G401 (cell line): ENCODE measurements around the gene GALNTL6. TPM values are rescaled to one million over a fixed set of nuclear protein-coding genes. Genes with fewer than 3 reads are reported as not detected.
"Not testable (repeated sequence)": the region's sequence is repeated elsewhere in the genome, so short reads cannot be mapped to it uniquely, and the experiment has no call there.

Experiments used
- DNase-seq: peaks from one replicate; pipeline ENCODE4 v3.0.0-alpha.2; 2015; ENCODE audit warnings: low spot score
- in situ Hi-C: cut with HindIII; loops from 2 replicates; pipeline ENCODE4 v1.10.0; 2016; ENCODE audit warnings: low sequenced_read_pairs, mixed read lengths
- total RNA-seq: library from RNA; depleted of rRNA; stranded (reverse); fragments of >200 nt; shearing (Covaris generic); gene quantifications from 2 replicates; pipeline ENCODE4 v1.2.3, GENCODE V29; 2014

The GALNTL6 gene
- total RNA-seq, 1 experiment from 2014 or later: not detected

DNA sequence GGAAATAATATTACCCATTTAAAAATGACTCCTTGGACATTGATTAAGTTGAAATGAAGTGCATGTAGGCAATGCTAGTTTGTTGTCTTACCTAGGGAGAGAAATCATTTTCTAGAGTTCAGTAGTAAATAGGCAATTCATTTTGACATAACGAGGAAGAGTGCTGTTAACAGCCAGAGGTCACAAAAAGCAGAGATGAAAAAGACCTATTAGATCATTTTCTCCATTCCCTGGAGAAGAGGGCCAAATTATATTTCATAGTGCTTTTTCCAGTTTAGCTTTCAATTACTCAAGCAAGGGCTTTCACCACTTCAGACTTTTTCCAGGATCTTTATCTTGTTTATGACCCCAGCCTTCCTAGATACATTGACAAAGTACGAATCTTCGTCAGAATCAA is 981.1 kb downstream of the GALNTL6 start:
- DNase-seq: no peak
- in situ Hi-C loops: no loop called here

DNA sequence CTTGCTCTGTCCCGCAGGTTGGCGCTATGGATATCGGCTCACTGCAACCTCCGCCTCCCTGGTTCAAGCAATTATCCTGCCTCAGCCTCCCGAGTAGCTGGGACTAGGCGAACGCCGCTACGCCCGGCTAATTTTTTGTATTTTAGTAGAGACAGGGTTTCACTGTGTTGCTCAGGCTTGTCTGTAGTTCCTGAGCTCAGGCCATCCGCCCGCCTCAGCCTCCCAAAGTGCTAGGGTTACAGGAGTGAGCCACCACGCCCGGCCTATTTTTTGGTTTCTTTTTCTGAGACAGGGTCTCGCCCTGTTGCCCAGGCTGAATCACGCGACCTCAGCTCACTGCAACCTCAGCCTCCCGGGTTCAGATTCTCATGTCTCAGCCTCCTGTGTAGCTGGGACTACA is 984.1 kb downstream of the GALNTL6 start:
- in situ Hi-C loops, DNase-seq: not testable (repeated sequence)

DNA sequence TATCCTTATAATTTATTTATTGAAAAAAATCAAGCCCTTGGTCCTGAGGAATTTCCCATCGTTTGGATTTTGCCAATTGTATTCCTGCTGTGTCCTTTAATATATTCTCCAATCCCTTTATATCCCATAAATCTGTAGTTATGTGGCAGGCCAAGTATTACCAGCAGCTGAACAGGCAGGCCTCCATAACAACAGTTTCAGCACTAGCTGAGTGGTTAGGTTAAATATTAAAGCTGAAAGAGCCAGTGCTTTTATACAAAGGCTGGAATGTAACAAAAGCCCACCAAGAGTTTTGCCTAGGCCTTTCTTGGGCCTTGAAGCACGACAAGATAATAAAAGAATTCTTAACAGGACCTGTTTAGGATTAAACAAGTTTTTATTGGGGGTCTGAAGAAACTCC is 988.8 kb downstream of the GALNTL6 start:
- in situ Hi-C loops: no loop called here
- DNase-seq: no peak

DNA sequence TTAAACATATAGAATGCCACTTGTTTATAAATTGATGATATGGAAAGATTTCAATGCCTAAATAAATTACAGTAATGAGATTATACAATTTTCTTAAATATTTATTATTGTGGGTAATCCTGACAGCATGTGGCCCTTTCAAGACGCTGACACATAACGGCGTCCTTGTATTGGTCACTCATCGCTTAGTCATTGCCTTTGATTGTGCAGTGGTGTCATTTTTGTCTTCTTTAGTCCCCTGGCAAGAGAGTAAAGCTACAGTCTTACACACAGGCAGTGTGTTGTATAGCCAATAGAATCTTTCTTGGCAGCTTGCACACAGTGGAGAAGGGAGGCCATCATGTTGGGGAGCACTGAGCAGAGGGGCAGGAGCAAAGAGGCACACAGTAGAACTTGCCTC is 993.6 kb downstream of the GALNTL6 start:
- in situ Hi-C loops: no loop called here
- DNase-seq: no peak

DNA sequence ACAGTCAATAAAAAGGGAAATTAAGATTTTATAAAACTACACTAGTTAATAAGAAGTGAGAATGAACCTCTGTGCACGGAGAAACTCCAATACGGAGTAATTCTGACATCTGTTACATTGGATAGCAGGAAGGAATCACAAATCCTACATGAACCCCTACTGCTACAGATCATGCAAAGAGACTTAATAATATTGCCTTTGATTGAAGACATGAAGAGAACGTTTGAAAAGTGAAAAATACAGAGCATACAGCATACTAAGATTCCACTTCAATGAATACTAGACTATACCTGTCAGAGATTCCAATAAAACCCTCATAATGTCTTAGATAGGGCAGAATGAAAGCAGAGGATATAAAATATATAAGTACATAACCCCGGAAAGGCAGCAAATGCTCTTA is 995.0 kb downstream of the GALNTL6 start:
- no peak for DNase-seq
- in situ Hi-C loops: no loop called here

DNA sequence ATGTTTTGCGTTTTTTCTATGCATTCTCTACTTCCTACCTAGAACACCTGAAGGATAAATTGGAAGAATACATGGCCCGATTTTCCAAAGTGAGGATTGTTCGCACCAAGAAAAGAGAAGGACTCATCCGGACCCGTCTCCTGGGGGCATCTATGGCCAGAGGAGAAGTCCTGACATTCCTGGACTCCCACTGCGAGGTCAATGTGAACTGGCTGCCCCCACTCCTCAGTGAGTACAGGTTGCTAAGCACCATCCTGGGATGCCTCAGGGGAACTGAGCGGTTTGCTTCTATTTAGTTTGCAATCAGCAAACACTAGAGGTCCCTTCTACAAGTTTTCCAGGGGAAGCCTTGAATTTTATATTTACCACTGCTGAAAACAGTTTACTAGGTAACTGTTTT is 996.1 kb downstream of the GALNTL6 start:
- no peak for DNase-seq
- in situ Hi-C loops: no loop called here

DNA sequence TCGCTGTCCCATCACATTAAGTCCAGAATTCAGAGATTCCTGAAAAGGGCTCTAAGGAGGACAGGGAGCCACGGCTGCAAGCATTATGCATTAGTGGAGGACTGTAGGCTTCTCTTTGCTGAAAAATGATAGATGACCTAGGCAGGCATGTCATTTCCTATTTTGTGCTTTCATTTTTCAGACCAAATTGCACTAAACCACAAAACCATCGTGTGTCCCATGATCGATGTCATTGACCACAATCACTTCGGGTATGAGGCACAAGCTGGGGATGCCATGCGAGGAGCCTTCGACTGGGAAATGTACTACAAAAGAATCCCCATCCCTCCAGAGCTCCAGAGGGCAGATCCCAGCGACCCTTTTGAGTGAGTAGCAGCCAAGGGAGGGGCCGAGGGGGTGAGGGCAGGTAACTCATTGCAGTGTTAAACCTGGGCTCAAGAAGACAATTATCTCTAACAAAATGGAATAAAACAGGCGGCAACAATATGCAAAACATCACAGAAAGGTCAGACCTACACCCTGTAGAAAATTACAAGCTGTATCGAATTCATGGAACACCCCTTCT is 1000.2 kb downstream of the GALNTL6 start:
- in situ Hi-C loops: no loop called here
- DNase-seq: no peak

DNA sequence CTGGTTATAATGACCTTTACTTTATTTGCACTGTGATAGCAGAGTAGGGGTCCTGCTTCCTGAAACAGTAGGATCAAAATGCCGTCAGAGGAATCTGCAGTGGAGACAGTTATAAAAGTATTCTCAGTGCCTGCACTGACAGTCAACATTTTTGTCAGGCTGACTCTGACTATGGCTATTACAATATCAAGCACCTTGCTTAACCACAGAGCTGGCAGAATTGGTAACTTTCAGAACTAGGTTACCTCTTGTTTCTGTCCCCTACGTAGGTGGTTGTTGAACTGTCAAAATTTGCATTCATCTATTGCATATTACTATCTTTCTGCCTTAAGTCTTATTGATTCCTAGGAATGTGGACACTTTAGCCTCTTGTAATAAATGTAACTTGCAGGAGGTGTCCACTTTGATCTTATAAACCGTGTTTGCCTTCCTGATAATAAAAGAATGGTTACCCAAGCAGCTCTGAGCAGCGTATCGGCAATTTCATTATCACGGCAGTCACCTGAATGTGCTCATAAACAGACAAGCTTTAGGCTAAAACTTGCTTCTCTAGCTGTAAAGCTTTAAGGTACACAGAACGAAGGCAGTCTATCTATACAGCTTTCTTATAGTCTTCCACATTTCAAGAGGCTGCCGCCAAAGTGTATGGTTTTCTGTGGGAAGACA is 1002.4 kb downstream of the GALNTL6 start:
- in situ Hi-C loops: no loop called here
- no peak for DNase-seq

DNA sequence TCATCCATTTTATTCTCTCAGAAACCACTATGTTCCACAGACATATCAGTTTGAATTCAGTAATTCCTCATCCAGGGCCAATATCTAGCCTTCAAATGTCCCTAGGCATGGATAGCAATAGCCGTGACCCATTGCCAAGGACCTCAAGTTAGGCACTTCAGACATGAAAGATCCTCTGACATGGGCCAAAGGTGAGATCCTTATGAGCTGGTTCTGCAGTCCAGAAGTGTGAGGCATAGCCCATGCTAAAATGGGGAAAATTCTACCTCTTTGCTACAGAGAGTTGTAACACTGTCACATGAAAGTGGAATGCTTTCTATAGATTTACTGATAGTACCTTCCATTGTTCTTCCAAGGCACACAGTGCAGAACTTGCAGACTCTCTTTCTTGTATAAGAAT is 1005.7 kb downstream of the GALNTL6 start:
- DNase-seq: no peak
- in situ Hi-C loops: no loop called here

DNA sequence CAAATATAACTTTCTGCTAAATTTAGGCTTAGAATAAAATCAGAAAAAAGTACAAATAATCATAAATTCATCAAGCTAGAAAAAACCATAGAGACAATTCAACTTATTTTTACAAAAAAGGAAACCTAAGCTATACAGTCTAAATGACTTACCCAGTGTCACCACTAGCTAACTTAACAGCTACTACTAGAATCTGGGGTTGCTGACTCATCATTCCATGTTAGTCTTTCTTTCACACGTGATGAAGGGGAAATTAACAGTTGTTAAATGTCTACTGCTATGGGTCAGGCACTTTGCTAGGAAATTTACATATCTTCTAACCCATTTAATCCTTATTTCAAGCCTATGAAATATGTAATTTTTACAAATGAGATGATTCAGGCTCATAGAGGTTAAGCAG is 1006.1 kb downstream of the GALNTL6 start:
- in situ Hi-C loops: no loop called here

DNA sequence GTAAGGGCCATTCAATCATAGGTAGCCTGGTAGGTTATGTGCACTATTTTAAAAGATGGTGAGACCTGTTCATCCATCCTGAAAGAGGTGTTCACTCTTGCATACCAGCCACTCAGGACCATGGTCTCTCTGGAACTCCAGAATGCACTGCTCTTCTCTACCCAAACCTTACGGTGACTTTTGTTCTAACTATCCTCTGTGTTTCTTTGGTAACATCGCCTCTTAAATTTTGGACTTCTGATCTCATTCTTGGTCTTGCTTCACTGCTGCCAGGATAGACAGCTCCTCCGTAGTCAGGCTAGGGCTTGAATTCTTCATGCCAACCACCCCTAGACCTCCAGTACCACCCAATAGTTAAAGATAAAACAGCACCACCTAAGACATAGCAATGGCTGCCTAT is 1009.1 kb downstream of the GALNTL6 start:
- in situ Hi-C loops: no loop called here
- DNase-seq: no peak

More for the DNA sequence above, 1006.1 kb downstream of the GALNTL6 start:
- no peak for DNase-seq

DNA sequence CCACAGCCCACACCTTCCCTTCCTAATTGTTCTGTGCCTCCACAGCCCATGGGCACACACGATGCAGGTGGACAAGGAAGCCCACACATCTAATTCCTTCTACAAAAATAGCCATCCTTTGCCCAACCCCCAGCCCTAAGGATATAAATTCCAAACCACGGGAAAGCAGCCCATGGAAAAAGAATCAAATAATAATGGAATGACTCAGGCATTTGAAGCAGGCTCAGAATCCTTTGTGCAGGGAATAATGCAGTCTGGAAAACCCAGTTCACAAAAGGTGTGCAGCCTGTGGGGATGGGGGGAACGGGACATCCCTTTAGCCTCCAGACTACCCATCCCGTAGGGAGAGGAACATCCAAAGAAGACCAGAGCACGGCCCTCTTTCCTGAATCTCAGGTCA is 1013.1 kb downstream of the GALNTL6 start:
- in situ Hi-C loops: no loop called here
- DNase-seq: no peak

DNA sequence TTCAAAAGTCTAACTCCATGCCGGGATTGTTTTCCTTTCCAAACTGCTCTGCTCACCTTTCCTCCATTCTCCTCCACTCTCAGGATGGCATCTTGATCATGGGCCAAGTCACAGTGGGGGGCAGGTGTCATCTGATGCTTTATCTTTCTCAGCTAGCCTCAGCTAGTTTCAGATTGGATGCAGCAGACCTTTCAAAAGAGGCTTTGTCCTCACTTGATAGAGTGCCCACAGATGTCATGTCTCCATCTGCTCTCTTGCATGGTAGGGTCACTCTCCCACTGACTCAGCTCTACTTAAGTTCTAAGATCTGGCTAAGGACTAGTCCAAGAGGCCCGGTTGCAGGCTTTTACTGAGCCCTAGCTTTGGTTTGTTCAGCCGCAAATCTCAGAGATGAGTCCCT is 1013.7 kb downstream of the GALNTL6 start:
- in situ Hi-C loops: no loop called here
- no peak for DNase-seq

DNA sequence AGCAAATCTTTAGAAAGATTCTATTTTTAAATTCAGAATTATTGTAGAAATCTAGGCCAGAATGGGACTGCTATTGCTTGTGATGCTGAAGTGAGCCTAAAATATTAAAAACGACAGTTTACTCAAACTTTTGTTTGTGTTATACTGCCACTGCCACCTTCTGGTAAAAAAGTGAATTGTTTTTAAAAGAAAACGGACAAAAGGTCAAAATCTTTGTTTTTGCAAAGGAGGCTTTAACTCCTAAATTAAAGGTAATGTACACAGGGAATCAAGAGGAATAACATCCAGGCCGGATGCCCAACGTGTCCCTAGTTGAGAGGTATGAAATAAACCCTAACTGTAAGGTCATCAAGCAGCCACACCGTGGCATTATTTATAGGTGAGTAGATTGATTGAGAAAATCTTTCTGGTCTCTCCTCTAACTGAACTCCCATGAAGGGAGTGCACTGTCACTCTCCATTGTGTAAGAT is 1017.1 kb downstream of the GALNTL6 start:
- DNase-seq: peak; percentile 20
- in situ Hi-C loops: no loop called here

DNA sequence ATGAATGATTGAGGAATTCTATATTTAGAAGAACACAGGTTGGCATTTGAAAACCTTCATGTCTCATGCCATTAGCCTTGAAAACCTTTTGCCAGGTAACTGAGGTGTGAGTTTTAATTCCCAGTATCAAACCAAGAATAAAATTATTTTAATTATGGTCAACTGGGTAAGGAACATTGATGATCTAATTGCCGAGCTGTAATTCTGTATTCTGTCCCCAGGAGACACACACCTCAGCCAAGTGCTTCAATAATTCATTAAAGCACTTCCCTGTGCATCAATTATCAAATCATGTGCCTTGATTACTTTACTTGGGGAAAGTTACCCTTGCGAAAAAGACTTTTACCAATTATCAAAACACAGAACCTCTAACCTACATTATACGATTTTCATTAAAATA is 1023.5 kb downstream of the GALNTL6 start:
- no peak for DNase-seq
- in situ Hi-C loops: no loop called here

DNA sequence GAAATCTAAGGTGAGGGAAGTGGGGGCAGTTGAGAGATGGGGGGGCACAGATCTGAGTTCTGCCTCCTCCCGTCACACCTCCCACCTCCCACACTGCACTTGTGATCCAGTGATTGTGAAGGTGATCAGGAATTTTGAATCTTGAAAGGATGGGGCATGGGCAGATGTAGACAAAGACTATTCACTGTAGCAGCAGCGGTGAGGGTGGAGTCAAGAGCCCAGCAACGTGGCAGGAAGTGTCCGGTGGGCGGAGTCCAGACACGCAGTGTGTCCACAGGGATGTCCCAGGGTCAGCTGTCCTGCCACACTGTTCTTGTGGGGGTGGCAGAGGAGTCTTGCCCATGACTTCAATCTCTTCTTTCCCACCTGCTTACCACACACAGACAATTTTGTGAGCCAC is 1024.9 kb downstream of the GALNTL6 start:
- no peak for DNase-seq
- in situ Hi-C loops: no loop called here

DNA sequence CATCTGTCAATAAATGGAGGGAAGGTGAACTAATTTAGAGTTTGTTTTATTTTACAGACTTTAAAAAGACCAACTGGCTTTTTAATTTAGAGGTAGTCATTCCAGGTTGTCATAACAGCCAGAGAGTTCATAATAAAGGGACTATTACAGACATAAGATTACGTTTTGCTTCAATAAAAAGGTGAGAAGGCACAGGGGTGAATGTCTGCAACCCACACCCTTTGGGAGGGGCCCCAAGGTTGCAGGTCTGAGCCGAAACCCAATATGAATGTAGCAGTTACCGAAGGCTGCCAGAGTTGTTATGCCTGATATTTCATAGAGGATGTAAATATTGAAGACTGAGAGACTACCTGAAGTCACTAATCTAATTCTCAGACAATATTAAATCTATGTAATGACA is 1025.7 kb downstream of the GALNTL6 start:
- in situ Hi-C loops: no loop called here

DNA sequence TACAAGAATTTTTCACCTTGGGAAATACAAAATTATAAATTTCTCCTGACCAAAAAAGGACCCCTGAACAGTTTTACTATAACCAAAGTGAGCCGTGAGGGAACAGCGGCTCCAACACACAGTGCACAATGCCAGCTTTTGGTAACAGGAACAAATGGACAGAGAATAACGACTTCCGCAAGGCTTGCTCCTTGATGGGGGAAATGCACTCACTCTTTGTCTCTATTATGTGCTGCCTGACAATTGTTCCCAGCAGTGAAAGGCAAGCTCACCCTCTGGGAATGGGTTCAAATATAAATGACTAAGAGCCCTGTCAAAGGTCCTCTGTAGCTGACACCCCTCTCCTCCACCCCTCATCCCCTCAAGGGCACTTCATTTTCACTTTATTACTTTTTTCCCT is 1029.6 kb downstream of the GALNTL6 start:
- DNase-seq: no peak
- in situ Hi-C loops: no loop called here

More for the DNA sequence above, 1025.7 kb downstream of the GALNTL6 start:
- no peak for DNase-seq

DNA sequence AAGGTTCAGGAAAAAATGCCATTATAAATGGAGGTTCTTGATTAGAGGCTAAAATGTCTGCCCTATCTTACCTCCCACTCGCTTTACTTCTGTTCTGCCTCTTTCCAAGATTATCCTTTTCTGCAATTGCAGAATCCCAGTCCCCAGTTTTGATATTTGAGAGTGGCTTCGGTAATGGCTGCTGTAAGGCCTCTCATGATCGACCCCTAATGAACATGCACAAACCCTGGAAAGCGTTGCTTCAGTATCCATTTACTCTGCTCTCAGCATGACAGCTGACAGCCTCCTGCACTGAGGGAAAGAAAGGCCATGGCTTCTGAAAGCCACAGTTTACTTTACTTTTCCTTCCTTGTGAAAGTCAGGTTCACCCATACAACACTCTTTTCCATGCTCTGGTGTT is 1030.0 kb downstream of the GALNTL6 start:
- DNase-seq: no peak
- in situ Hi-C loops: no loop called here

DNA sequence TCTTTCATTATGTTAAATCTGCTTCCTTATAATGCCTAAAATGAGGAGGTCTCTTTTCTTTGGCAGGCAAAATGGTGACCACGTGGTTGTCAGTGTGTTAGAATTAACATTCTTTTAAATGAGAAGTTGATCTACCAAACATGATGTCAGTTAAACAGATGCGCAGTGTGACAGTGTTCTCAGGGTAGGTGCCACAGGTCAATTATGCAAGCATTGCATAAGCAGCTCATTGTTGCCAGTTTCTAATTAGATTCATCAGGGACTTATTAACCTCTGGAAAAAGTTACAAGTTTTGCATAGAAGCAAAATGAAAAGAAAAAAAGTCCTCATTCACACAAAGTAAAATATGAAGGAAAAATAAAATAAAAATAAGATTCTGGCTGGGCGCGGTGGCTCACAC is 1031.4 kb downstream of the GALNTL6 start:
- in situ Hi-C loops: no loop called here
- no peak for DNase-seq

DNA sequence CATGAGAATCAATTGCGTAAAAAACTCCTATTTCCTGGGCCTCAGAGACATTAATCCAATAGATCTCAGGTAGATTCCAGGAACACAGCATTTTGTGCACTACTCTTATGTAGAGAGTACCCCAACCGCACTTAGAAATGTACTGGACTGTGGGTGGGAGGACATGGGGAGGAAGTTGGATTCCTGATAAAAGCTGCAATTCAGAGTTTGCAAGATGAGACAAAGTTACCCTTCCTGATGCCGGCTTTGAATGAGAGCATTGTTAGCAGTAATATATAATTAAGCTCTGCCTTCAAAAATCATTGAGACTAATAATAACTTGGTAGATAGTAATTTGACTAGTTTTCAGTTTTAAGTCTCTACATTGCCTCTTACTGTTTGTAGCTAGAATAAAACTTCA is 1032.1 kb downstream of the GALNTL6 start:
- no peak for DNase-seq
- in situ Hi-C loops: no loop called here
